HepG2 (cell line): Measurements from ENCODE around the gene PARVA. TPM values are rescaled to one million over a fixed set of nuclear protein-coding genes. Genes with fewer than 3 reads are reported as not detected.

Experiments used
- ATAC-seq: fragments of 200-7000 bp; cut with Tn5 transposase; 3 replicates; pipeline ENCODE4 v1.9.1; 2020; ENCODE audit warnings: mild to moderate bottlenecking, moderate library complexity
- BruUV-seq: library from RNA; stranded (reverse); fragments of 400-500 nt; replicated peaks from 2 replicates; lab custom pipeline; 2021; lab: Mats Ljungman, UMichigan
- CTCF ChIA-PET: fragments of 300-600 bp; formaldehyde crosslinking; extraction: SDS; loops from one replicate; lab custom pipeline; 2021; ENCODE audit warnings: low total read pairs, inconsistent platforms, low intra/inter-chr PET ratio; lab: Yijun Ruan, JAX
- POLR2A ChIA-PET: fragments of 350-600 bp; sonication (Branson Sonifier 250); formaldehyde crosslinking; loops from one replicate; lab custom pipeline; 2020; ENCODE audit warnings: antibody characterized with exemption, inconsistent platforms; lab: Yijun Ruan, JAX
- DNase-seq: peaks from one replicate; pipeline ENCODE4 v3.0.0-alpha.2; 2015; ENCODE audit warnings: low spot score
- FAIRE-seq: peaks from 3 replicates; lab custom pipeline; 2011; peaks lifted over from hg19 to GRCh38; lab: Jason Lieb, UNC
- H2AFZ ChIP-seq: one replicate; pipeline ENCODE4 v1.6.1; 2011; ENCODE audit warnings: low read length, inconsistent platforms
- H3K27ac ChIP-seq: fragments of 300-600 bp; 3 replicates; pipeline ENCODE4 v1.8.0; 2011; ENCODE audit warnings: mixed run types, mild to moderate bottlenecking, mixed read lengths, low read length, inconsistent platforms; ENCODE audit not compliant: insufficient read depth; ENCODE audit errors: extremely low read length
- H3K27me3 ChIP-seq, 2 experiments: fragments of 200-600 bp in 1 of 2; 2 replicates in 1 of 2; 3 replicates in 1 of 2; pipeline versions ENCODE4 v1.6.0 to v1.8.0; 2011; ENCODE audit warnings: low read length in 2 of 2, mild to moderate bottlenecking in 2 of 2, moderate library complexity in 2 of 2, inconsistent platforms in 1 of 2; ENCODE audit not compliant: insufficient read depth in 2 of 2, control insufficient read depth in 1 of 2
- H3K36me3 ChIP-seq, 2 experiments: fragments of 200-600 bp in 1 of 2; replicated peaks in 1 of 2; 2 replicates in 1 of 2; 3 replicates in 1 of 2; pipeline versions ENCODE4 v1.5.1 to v1.8.0; 2011; ENCODE audit warnings: low read length in 2 of 2, inconsistent platforms in 1 of 2; ENCODE audit not compliant: insufficient read depth in 2 of 2, control insufficient read depth in 1 of 2
- H3K4me1 ChIP-seq: 2 replicates; pipeline ENCODE4 v1.5.1; 2012; ENCODE audit warnings: low read length, inconsistent platforms; ENCODE audit not compliant: insufficient read depth
- H3K4me2 ChIP-seq: 2 replicates; pipeline ENCODE4 v1.6.0; 2011; ENCODE audit warnings: low read depth, low read length, inconsistent platforms
- H3K4me3 ChIP-seq, 3 experiments: fragments of 200-600 bp in 1 of 3; sonication (generic), shearing (Covaris generic) in 1 of 3; replicated peaks in 1 of 3; 2 replicates each; pipeline ENCODE4 v1.5.1; 2011 to 2016; ENCODE audit warnings: low read length in 3 of 3, inconsistent platforms in 2 of 3, low read depth in 2 of 3, mild to moderate bottlenecking in 2 of 3, control low read depth in 1 of 3, mixed read lengths in 1 of 3; ENCODE audit not compliant: insufficient read depth in 1 of 3
- H3K79me2 ChIP-seq: one replicate; pipeline ENCODE4 v1.6.1; 2011; ENCODE audit warnings: low read length, inconsistent platforms; ENCODE audit not compliant: insufficient read depth
- H3K9ac ChIP-seq: 2 replicates; pipeline ENCODE4 v1.6.0; 2011; ENCODE audit warnings: mild to moderate bottlenecking, low read depth, low read length, inconsistent platforms; ENCODE audit not compliant: insufficient read depth
- H3K9me3 ChIP-seq: 2 replicates; pipeline ENCODE4 v1.5.1; 2012; ENCODE audit warnings: mild to moderate bottlenecking, low read length
- H4K20me1 ChIP-seq: 2 replicates; pipeline ENCODE4 v1.6.0; 2011; ENCODE audit warnings: inconsistent platforms, mild to moderate bottlenecking, low read length, moderate library complexity; ENCODE audit not compliant: insufficient read depth
- ARID3A ChIP-seq: IDR thresholded peaks from 2 replicates; pipeline ENCODE4 v1.6.1; 2012; ENCODE audit warnings: low read depth, low read length, improper control_type of control experiment
- MXI1 ChIP-seq: IDR thresholded peaks from 3 replicates; pipeline ENCODE4 v1.6.1; 2012; ENCODE audit warnings: low read depth, low read length, inconsistent platforms, borderline replicate concordance
- PRPF4 ChIP-seq: fragments of 200-400 bp; formaldehyde crosslinking; IDR thresholded peaks from 2 replicates; pipeline ENCODE4 v1.6.1; 2016; ENCODE audit warnings: low read length, low read depth; ENCODE audit not compliant: poor library complexity, severe bottlenecking
- SSRP1 ChIP-seq: IDR thresholded peaks from 2 replicates; pipeline ENCODE4 v1.6.1; 2016; ENCODE audit warnings: control low read depth
- ZBTB38 ChIP-seq: sonication (generic); formaldehyde crosslinking; IDR thresholded peaks from 2 replicates; pipeline ENCODE4 v1.5.1; 2020; ENCODE audit warnings: mild to moderate bottlenecking, missing genetic modification reagents
- ZNF18 ChIP-seq: sonication (generic); formaldehyde crosslinking; IDR thresholded peaks from 2 replicates; pipeline ENCODE4 v1.8.0; 2022; ENCODE audit warnings: mild to moderate bottlenecking, missing genetic modification reagents; ENCODE audit not compliant: insufficient replicate concordance
- ZNF782 ChIP-seq: sonication (generic); formaldehyde crosslinking; IDR thresholded peaks from 2 replicates; pipeline ENCODE4 v1.4.0; 2020; ENCODE audit warnings: missing genetic modification reagents, mild to moderate bottlenecking, borderline replicate concordance
- WGBS: methylation state at CpG from one replicate; pipeline ENCODE4 v1.1.6; 2017; ENCODE audit warnings: low lambda C conversion rate; 5-methylcytosine and 5-hydroxymethylcytosine counted together
- in situ Hi-C: cut with HindIII; loops from 2 replicates; pipeline ENCODE4 v1.10.0; 2017; ENCODE audit warnings: low pct_unique_long_range_greater_than_20kb; ENCODE audit not compliant: extremely low pct_ligation_motif_present
- intact Hi-C: fragments of 100-400 bp; cut with micrococcal nuclease; formaldehyde crosslinking; loops from one replicate; pipeline ENCODE4 v1.10.0; 2022; ENCODE audit not compliant: unreplicated experiment
- polyA plus RNA-seq, 8 experiments: library from polyadenylated mRNA; depleted of rRNA in 3 of 8; stranded (reverse) in 7 of 8; unstranded in 1 of 8; fragments of >200 nt; fragmentation: Illumina TruSeq in 4 of 8; extraction: Trizol in 4 of 8; gene quantifications; 2 replicates each; pipeline versions ENCODE4 v1.2.1 to v1.2.3, GENCODE V29; 2011 to 2016; ENCODE audit warnings: low read depth in 4 of 8, missing spikeins in 1 of 8, mixed read lengths in 1 of 8; ENCODE audit not compliant: insufficient read depth in 1 of 8
- total RNA-seq, 5 experiments: library from RNA; depleted of rRNA; stranded (reverse); fragments of >200 nt; fragmentation: Illumina TruSeq; extraction: Trizol; gene quantifications; 2 replicates each; pipeline ENCODE4 v1.2.3, GENCODE V29; 2016; ENCODE audit warnings: low read depth in 1 of 5

PARVA gene
- total and polyA plus RNA-seq, 2 of the 13 experiments (the other 11 are each of a cell fraction or from before 2014, with no cell fraction given): 5.9 to 9.1 TPM

DNA sequence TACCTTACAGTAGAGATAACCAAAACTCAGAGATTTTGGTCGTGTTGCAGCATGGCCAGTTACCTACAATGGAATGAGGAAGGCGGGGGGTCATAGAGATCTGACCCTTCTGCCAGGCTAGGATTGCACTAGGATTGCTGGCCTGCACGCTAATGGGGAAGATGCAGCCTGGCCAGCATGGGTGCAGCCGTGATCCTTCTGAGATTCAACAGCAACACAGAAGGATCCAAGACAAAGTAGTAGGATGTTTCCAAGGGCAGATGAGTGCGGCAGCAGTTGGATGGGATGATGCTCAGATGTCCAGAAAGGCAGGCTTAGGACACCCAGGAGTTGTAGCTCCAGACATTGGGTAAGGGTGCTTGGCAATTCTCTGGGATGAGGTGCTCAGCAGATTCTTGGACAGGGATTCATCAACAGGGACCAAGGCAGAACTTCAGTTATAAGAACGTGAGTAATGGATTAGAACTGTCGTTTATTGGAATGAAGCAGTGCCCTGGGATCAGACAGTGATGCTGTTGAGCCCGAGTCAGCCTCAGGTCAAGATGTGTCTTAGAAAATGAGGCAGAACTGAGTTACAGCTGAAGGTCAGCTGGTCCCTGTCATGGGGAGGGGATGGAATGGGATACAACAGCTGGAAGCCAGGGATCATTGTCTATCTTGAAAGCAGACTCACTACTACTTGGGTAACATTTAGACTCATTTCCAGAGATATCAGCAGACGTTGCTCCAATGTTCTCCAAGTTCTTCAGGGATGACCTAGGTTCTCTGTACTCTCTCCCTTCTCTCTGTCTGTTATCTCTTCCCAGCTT lies 71.0 kb downstream of the PARVA start:
- POLR2A ChIA-PET: no interaction called here
- TF ChIP-seq ZNF18 (no peak), SSRP1 (CRISPR knock-in tag) (no peak), ZNF782 (no peak), PRPF4 (no peak), ARID3A (no peak), ZBTB38 (CRISPR knock-in tag) (no peak), MXI1 (no peak)
- TF ChIP-seq, all 625 proteins: peak for 0
- Histone ChIP-seq H3K4me2 (no peak overlapping the region), H3K9me3 (no peaks in the 10 kb centered on the region), H4K20me1 (no peaks in the 10 kb centered on the region), H3K79me2 (no peaks in the 10 kb centered on the region), H3K36me3 (no peaks in the 10 kb centered on the region), H3K9ac (no peak overlapping the region), H3K4me1 (peaks cover 17% of the 10 kb centered on the region), H3K27ac (no peak overlapping the region), H3K27me3 (no peaks in the 10 kb centered on the region), H2AFZ (no peak overlapping the region), H3K4me3 (no peak overlapping the region)
- DNase-seq: no peak
- FAIRE-seq: no peak
- intact Hi-C loops: no loop called here
- BruUV-seq: no TSS peak
- in situ Hi-C loops: no loop called here
- no peak for ATAC-seq
- CTCF ChIA-PET: no interaction called here
- WGBS: 76% methylated on average over 9 of the region's 9 CpGs
